OCI-LY3 (cell line): Measurements from ENCODE around the gene CDC5L.

Source experiments
- EZH2phosphoT487 ChIP-seq: fragments of 200-600 bp; shearing (Covaris generic); IDR thresholded peaks from 2 replicates; pipeline ENCODE4 v1.6.1; 2018; ENCODE audit warnings: antibody characterized with exemption, mixed run types, low read depth
- TF ChIP-seq, protein P1 (sequence below): fragments of 200-600, 300-600 bp; sonication (generic); IDR thresholded peaks from 2 replicates; pipeline ENCODE4 v1.5.1; 2014; ENCODE audit warnings: antibody characterized with exemption, low read length, low read depth

DNA sequence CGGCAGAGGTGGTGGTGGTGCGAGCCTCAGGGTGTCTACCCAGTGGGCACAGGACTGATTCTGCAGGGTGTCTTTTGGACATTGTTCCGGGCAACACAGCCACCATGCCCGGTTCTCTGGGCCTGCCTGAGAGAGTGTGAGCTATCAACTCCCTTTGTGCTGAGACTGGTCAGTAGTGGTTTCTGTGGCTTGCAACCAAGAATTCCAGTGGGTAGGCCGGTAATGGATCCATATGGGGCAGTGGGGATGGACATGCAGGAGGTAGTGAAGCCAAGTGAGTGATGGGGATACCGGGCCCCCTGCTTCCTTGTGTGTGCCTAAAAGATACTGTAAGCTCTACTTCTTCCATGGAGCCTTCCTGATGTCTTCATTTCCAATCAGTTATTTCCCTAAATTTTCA is 71.0 kb downstream of the CDC5L start:
- TF ChIP-seq, protein P1, sequence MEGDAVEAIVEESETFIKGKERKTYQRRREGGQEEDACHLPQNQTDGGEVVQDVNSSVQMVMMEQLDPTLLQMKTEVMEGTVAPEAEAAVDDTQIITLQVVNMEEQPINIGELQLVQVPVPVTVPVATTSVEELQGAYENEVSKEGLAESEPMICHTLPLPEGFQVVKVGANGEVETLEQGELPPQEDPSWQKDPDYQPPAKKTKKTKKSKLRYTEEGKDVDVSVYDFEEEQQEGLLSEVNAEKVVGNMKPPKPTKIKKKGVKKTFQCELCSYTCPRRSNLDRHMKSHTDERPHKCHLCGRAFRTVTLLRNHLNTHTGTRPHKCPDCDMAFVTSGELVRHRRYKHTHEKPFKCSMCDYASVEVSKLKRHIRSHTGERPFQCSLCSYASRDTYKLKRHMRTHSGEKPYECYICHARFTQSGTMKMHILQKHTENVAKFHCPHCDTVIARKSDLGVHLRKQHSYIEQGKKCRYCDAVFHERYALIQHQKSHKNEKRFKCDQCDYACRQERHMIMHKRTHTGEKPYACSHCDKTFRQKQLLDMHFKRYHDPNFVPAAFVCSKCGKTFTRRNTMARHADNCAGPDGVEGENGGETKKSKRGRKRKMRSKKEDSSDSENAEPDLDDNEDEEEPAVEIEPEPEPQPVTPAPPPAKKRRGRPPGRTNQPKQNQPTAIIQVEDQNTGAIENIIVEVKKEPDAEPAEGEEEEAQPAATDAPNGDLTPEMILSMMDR: no peak
- TF ChIP-seq EZH2phosphoT487: no peak
